ENCODE data around the gene RNF181. TPM values are rescaled to one million over a fixed set of nuclear protein-coding genes. Genes with fewer than 3 reads are reported as not detected.

RNF181 gene
- total and polyA plus RNA-seq, 2 of the 8 experiments (the other 6 are each of a cell fraction or from before 2014, with no cell fraction given): 97.2 to 514 TPM

DNA sequence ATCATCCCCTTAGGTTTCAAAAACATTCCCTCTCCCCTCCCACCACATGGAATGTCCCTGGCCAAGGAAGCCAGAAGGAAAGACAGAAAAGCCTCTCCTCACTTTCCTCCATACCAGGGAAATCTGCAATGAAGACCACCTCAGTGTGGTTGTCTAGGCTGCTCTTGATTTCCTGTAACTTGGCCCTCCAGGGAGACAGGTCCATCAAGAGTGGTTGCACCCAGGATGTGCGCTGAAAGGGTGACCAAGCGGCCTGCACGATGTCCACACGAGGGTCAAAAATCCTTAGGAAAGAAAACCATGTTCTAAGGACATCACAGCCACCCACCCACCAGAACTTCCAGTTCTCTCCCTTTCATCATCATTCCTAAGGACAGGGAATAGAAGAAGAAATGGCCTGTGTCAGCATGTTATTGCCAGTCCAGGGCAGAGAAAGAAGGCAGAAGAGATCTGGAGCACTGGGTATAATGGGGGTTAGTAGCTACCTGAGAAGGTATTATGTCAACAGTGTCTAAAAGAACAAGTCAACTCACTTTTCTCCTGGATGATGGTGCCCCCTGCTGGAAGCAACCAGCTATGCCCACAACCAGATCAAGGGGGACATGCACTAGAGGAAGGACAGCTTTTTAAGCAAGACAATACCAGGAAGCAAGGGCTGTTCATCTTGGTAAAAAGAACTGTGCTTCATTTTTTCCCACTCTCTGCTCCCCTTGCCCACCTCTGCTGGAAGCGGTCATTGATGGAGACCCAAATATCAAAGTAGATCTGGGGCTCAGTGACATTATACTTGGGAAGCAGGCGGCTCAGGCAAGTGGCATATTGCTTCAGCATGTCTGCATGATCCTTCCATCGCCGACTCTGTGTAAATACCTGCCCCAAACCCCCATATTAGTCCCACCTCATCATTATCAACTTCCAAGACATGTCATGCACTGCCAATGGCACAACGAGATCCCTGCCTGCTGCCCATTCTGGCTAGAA lies 43.6 kb upstream of the RNF181 start:
- Histone ChIP-seq H3K14ac (ENCODE audit: insufficient read length) (no peak overlapping the region), H3K27ac (ENCODE audit: low read depth, low read length) (no peak overlapping the region), H3K4ac (replicated peaks; ENCODE audit: insufficient read length, low read depth, low read length) (no peak overlapping the region), H4K20me1 (replicated peaks in 1 of 2; ENCODE audit: control insufficient read depth in 1 of 2, insufficient read depth in 2 of 2, low read length in 2 of 2) (no peaks in the 10 kb centered on the region), H2BK15ac (ENCODE audit: low read length) (no peak overlapping the region), H3K79me1 (ENCODE audit: low read depth, low read length) (no peaks in the 10 kb centered on the region), H3K79me2 (ENCODE audit: control insufficient read depth in 1 of 2, insufficient read depth in 2 of 2, low read length in 2 of 2) (no peaks in the 10 kb centered on the region), H3K27me3 (replicated peaks in 1 of 4; ENCODE audit: control insufficient read depth in 3 of 4, extremely low read depth in 1 of 4, insufficient read depth in 3 of 4, low read length in 3 of 4) (no peaks in the 10 kb centered on the region), H3K56ac (replicated peaks; ENCODE audit: insufficient read length, low read depth, low read length) (no peak overlapping the region), H4K8ac (ENCODE audit: extremely low read depth, insufficient read depth, low read length) (no peak overlapping the region), H2BK12ac (ENCODE audit: low read depth, low read length) (no peak overlapping the region), H4K91ac (replicated peaks; ENCODE audit: insufficient read length, low read length) (no peak overlapping the region), H3K23me2 (ENCODE audit: low read depth, low read length) (no peaks in the 10 kb centered on the region), H2AK5ac (ENCODE audit: low read depth, low read length) (no peak overlapping the region), H2BK20ac (ENCODE audit: low read length) (no peak overlapping the region), H2BK5ac (ENCODE audit: low read depth, low read length) (no peak overlapping the region), H3K4me2 (ENCODE audit: insufficient read depth in 1 of 2, low read depth in 2 of 2, low read length in 2 of 2) (no peak overlapping the region), H3K36me3 (ENCODE audit: control insufficient read depth in 2 of 4, insufficient read depth in 4 of 4, low read length in 3 of 4) (peaks cover 21 to 42% (median 32%) of the 10 kb centered on the region in 4 experiments), H3K18ac (ENCODE audit: extremely low read depth, low read length) (no peak overlapping the region), H3K4me3 (ENCODE audit: extremely low read depth in 1 of 4, insufficient read depth in 2 of 4, low read depth in 3 of 4, low read length in 4 of 4) (no peak overlapping the region), H3K9me3 (ENCODE audit: insufficient read depth in 2 of 2, low read depth in 1 of 2, low read length in 1 of 2) (no peaks in the 10 kb centered on the region), H3K23ac (ENCODE audit: insufficient read length) (no peak overlapping the region), H3K4me1 (replicated peaks in 1 of 4; ENCODE audit: control insufficient read depth in 3 of 4, insufficient read depth in 4 of 4, low read length in 3 of 4) (no peaks in the 10 kb centered on the region), H2AFZ (ENCODE audit: low read length) (no peak overlapping the region), H2BK120ac (replicated peaks; ENCODE audit: low read depth, low read length) (no peak overlapping the region), H3K9ac (replicated peaks in 1 of 4; ENCODE audit: extremely low read depth in 1 of 4, low read depth in 3 of 4, low read length in 3 of 4) (no peak overlapping the region), H4K5ac (ENCODE audit: insufficient read length, low read depth, low read length) (no peak overlapping the region)
- 76% methylated on average over 9 of the region's 9 CpGs; no CpG with 5 or more reads in 1 of the 2 experiments for WGBS, 2 experiments (ENCODE audit: extremely low coverage in 1 of 2, insufficient coverage in 1 of 2, insufficient read length in 1 of 2, insufficient replicate concordance in 2 of 2, low coverage in 1 of 2, low lambda C conversion rate in 2 of 2, missing lambda C conversion rate in 1 of 2)
- CTCF ChIA-PET (ENCODE audit: partially characterized antibody): interaction anchor here (0.6 to 10.1 kb wide), 36 partner anchors 8 to 219 kb away, joined by 3 to 259 read pairs (median 4); partner anchors contain the start of genes ELMOD3, GGCX, MAT2A and RETSAT
- POLR2A ChIA-PET (ENCODE audit: partially characterized antibody): interaction anchor here (0.8 to 38.6 kb wide), 9 partner anchors 6 to 212 kb away, joined by 3 to 1889 read pairs (median 8); partner anchors contain the start of genes C2orf68, CAPG, ELMOD3 and GGCX
- no peak for TF ChIP-seq SIX5 (IDR thresholded peaks at IDR 0.05; ENCODE audit: low read depth, low read length)
- peak; percentile 98 for TF ChIP-seq RAD21 (IDR thresholded peaks at IDR 0.05 in 1 of 2, conservative IDR thresholded peaks at IDR 0.05 in 1 of 2; ENCODE audit: low read depth in 2 of 2, low read length in 2 of 2)
- TF ChIP-seq NRF1 (IDR thresholded peaks at IDR 0.05; ENCODE audit: low read depth, low read length): no peak
- 0 out of 4 replicates have a peak, but pooled peaks of 1 of the 2 experiments have one; percentile 54 for TF ChIP-seq SIN3A (conservative IDR thresholded peaks at IDR 0.05 in 1 of 2, IDR thresholded peaks at IDR 0.05 in 1 of 2; ENCODE audit: low read depth in 1 of 2, low read length in 2 of 2)
- TF ChIP-seq YY1 (IDR thresholded peaks at IDR 0.05; ENCODE audit: low read depth, low read length): 0 out of 2 replicates have a peak, but pooled peaks have one; percentile 33
- no peak for TF ChIP-seq CBX5 (IDR thresholded peaks at IDR 0.05; ENCODE audit: low read depth, low read length)
- TF ChIP-seq, protein P1, sequence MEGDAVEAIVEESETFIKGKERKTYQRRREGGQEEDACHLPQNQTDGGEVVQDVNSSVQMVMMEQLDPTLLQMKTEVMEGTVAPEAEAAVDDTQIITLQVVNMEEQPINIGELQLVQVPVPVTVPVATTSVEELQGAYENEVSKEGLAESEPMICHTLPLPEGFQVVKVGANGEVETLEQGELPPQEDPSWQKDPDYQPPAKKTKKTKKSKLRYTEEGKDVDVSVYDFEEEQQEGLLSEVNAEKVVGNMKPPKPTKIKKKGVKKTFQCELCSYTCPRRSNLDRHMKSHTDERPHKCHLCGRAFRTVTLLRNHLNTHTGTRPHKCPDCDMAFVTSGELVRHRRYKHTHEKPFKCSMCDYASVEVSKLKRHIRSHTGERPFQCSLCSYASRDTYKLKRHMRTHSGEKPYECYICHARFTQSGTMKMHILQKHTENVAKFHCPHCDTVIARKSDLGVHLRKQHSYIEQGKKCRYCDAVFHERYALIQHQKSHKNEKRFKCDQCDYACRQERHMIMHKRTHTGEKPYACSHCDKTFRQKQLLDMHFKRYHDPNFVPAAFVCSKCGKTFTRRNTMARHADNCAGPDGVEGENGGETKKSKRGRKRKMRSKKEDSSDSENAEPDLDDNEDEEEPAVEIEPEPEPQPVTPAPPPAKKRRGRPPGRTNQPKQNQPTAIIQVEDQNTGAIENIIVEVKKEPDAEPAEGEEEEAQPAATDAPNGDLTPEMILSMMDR (IDR thresholded peaks at IDR 0.05; ENCODE audit: control extremely low read depth in 1 of 3, insufficient read depth in 1 of 3, low read depth in 1 of 3, low read length in 3 of 3): peak; percentile 70 to 93 (median 93)
- FAIRE-seq (peak; percentile 95), DNase-seq (ENCODE audit: low read depth in 1 of 2, low spot score in 2 of 2) (peak; percentile 60 to 93)

Data from H1 (cell line).